NAMALWA (cell line): Measurements from ENCODE around the gene GRID1.

Experiments
- DNase-seq: peaks from one replicate; pipeline ENCODE4 v3.0.0-alpha.2; 2015; ENCODE audit warnings: low spot score

Gene GRID1

DNA sequence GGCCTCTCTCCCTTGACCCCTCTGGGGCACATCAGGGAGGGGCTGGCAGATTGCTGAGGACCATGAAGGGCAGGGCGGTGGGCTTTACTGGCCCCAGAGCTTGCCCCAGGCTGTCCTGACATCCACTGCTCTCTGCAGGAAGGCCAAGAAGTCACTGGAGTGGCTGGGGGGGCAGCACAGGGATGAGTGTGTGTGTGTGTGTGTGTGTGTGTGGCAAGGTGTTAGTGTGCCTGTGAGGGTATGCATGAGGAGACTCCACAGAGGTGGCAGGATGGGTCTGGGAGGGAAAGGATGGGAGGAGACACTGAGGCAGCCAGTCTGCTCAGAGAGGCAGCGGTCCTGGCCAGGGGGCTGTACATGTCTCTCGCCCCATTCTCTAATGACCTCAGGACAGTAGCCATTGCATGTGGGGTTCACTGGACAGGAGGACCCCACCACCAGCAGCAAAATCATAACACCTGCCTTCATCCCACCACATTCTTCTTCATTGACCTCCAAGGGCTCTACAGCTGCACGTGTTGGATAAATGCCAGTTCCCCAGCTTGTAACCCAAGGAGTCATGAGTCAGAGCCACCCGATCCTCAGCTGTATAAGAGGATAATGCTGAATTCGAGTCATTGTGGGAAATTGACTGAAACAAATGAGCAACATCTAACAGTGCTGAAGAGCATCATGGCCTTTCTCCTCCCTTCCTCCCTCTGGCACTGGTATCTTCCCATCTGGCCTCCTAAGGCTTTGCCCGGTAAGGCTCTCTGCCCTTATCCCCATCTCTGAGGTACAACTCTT, 720.5 kb downstream of the GRID1 start:
- DNase-seq = no peak

DNA sequence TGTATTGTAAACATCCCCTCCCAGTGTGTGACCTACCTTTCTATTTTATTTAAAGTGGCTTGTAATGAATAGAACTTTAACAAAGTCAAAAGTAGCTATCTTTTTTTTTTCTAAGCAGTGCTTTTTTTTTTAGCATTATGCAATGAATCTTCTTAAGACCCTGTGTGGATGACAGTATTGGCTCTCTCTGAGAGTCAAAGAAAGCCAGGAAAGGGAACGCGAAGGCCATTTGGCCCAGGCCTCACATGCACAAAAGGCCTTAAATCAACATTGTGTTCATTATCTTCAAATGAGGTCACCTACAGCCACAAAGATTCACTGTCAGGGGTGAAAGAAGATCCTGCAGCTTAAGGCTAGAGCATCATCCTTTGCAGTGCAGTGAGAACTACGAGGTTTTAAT, 721.5 kb downstream of the GRID1 start:
- no peak for DNase-seq

DNA sequence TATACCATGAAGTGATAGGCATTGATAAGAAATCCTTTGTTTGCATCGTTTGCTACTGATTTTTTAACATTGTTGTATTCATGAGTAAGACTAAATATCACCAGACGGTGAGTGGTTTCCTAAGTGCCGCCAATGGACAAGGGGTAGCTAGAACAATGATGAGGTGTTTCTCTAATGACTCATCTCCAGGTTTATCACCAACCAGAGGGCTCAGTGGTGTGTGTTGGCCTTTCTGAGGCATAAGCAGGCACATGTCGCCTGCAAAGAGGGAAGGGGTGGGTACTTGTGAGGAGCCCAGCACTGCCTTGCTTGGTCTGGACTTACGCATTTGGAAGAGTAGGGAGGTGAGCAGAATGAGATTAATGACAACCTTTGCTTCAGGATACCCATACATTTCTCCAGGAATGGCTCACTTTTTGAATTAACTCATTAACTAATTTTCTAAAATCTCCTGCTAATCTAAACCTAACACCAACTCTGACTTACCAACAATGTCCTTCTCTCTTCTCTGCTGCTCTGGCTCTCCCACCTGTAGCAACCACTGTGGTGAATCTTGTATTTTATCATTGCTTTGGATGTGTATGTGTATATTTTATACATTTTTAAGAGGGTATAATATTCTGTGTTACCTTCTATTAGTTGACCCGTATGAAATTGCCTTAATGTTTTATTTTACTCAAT, 722.6 kb downstream of the GRID1 start:
- no peak for DNase-seq

GRCh38 chr10:85643171-85643844, 723.3 kb downstream of the GRID1 start:
- DNase-seq = no peak

- no peak for DNase-seq
These were observed 724.0 kb downstream of the GRID1 start for GRCh38 chr10:85642421-85643170.

GRCh38 chr10:85642082-85642420, 724.5 kb downstream of the GRID1 start:
- DNase-seq = no peak

DNA sequence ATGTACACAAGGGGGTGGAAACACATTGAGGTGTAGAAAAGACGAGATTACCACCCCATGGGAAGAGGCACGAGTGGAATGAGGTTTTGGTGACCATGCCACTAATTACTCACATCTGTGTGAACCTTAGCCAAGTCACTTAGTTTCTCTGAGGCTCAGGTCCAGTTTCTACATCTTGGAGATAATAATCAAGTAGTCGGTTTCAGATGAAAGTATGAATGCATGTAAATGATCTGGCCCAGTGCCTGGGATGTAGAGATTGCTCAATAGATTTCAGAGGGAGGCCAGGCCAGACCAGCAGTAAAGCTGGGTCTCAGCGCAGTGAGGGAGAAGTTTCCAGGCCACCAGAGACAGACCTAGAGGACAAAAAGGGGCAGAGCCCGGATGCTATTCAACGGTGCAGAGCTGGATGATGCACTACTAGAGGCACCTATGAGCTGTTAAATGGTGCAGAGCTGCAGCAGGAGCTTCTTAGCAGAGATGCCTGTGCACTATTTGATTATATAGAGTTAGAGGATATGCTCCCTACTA, 725.1 kb downstream of the GRID1 start:
- DNase-seq = no peak

DNA sequence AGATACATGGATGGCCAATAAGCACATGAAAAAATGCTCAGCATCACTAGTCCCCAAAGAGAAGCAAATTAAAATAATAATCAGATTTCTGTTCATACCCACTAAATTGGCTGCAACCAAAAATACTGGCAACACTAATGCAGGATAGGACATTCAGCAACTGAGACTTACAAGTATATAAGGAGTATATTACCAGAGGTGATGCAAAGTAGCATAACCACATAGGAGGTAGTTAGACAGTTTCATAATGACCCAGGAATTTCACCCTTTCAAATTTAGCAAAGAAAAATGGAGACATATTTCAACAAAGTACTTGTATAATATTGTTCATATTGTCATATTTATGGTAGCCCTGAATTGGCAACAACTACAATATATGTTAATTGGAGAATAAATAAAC, 727.8 kb downstream of the GRID1 start:
- DNase-seq = no peak

DNA sequence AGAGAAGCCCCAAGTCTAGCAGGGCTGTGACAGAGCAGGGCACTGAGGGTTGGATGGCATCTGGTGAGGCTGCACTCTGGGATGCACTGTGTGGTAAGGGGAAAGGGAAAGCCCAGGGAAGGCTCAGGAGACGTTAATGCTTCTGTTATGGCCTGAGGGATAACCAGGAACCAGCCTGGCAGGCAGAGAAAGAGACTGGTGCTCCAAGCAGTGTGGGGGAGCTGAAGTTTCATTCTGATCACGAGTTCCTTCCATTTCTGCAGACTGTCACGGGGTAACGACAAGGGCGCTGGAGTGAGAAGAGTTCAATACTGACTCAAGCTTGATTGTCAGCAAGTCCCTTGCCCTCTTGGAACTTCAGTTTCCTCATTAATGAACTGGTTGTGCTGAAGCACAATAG, 730.9 kb downstream of the GRID1 start:
- DNase-seq = no peak

DNA sequence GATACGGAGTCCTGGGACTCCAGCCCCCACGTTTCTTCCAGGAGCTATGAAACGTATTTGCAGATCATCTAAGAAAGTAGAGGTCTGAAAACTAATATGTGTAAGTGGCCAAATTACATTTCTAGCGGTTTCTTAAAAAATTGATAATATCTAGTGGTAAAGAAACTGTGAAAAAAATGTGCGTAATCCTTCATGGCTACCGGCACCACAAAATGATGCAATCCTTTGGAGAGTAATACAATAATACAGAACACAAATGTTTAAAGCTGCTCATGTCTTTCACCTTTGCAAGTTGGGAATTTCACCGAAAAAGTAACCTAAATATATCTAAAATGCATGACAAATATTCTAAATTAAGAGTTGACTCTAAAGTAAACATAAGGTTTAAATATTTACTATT, 742.1 kb downstream of the GRID1 start:
- no peak for DNase-seq

DNA sequence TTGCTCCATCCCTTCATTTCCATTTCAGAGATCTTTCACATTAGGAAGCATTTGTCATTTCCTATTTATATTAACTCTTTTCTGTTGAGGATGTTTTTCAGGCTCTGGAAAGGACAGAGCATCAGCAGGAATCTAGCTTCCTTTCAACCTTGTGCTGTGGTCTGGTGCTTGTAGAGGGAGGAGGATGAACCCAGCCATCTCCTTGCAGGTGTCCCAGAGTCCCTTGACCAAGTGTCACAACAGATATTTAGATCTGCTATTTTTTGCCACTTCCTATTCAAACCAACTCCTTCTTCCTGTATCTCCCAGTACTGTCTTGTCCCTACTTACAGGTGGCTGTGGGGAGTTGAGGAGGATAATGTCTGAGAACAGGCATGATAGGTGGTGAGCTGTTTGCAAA, 742.8 kb downstream of the GRID1 start:
- DNase-seq = no peak

DNA sequence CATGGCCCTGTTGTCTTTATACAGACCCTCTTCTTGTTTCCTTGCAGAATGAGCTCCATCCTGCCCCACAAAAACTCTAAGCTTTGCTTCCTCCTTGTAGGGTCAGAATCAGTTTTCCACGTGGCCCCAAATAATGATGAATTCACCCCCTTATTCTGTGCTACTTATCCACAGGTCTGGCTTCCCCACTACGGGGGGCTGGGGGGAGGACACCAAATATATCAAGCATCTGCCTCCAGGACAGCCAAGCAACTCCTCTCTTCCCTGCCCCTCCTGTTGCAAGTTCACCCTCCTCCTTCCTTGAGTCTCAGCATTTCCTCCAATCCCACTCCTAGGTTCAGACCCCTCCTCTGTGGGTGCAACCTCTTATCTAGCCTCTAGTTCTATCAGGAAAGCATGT, 743.3 kb downstream of the GRID1 start:
- DNase-seq = no peak

DNA sequence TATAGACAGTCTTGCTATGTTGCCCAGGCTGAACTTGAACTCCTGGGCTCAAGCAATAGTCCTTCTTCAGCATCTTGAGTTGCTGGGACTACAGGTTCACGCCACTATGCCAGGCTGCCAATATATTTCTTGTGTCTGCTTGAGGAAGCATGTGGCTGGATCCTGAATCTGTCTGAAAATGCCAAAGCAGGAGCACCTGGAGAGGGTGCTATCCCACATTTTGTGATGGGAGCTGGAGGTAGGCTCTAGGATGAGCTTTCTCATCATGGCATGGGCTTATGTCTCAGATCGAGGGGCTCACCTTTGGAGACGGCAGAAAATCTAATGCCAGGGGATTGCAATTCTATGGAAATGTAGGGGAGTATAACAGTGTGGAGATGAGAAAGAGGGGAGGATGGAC, 744.2 kb downstream of the GRID1 start:
- no peak for DNase-seq

GRCh38 chr10:85621562-85621961, 745.0 kb downstream of the GRID1 start:
- DNase-seq = no peak

GRCh38 chr10:85620807-85621206, 745.8 kb downstream of the GRID1 start:
- no peak for DNase-seq

DNA sequence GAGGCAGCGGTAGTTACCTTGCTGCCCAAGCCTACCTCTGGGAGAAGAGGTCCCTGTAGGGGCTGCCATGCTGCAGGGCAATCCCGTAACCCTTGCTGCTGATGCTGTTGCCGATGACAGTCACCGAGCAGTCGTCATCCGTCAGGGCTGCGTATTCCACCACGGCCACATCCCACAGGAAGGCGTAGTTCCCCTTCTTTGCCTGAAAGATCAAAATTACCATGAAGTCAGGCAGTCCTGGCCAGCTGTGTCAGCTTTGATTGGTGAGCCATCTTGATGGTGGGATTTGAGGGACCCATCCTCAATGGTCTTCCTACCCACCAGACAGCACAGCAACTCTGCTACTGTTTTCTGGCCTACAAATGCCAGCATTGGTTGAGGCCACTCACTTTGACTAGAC, 746.8 kb downstream of the GRID1 start:
- no peak for DNase-seq

DNA sequence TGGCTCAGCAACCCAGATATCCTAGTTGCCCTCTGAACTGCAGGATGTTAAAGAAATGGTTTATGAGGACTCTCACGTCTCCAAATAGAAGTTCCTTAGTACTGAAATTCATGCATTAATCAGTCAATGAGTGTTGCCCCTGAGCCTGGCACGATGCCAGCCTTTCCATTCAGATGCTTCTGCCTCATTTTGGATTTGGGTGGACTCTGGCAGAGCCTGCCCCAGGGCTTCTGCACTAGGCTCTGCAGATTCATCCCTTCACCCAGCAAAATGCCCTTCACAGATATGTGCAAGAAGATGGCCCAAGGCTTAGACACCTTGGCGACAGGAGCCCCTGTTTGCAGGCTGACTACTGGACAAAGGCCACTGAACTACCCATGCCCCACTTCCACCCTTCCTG, 747.8 kb downstream of the GRID1 start:
- no peak for DNase-seq

DNA sequence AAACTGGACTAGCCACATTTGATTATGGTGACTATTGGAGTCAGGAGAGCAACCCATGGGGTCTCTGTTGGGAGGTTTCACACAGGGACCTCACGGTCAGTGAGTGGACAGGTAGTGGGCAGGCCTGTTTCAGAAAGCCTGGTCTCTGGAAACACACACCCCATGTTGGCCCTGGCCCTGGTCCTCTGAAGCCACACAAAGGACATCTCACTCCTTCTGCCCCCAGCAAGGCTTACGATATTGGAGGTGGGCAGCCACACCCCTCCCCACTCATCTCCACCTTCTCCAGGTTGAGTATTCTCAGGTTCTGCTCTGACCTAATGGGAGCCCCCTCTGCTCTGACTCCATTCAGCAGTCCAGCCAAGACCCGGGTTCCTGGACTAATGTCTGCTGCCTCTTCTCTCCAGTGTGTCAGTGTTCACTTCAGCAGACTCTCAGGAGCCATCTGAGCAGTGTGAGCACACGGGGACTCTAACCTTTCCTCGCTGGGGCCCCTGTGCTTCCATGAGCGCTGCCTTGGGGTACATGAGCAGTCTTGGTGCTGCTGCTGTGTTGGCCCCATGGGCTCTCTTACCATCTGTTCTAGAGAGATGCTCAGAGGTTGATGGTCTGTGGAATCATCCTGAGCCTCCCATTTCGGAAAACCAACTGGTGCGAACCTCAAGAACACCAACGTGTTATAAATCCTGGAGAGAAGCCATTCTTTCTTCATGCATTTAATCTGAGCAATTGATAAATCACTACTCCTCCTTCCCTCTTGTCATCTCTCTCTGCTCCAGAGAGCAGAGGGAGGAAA, 748.6 kb downstream of the GRID1 start:
- DNase-seq = no peak

GRCh38 chr10:85615556-85615955, 751.0 kb downstream of the GRID1 start:
- DNase-seq = no peak

- no peak for DNase-seq
These were observed 751.6 kb downstream of the GRID1 start for GRCh38 chr10:85614981-85615380.

DNA sequence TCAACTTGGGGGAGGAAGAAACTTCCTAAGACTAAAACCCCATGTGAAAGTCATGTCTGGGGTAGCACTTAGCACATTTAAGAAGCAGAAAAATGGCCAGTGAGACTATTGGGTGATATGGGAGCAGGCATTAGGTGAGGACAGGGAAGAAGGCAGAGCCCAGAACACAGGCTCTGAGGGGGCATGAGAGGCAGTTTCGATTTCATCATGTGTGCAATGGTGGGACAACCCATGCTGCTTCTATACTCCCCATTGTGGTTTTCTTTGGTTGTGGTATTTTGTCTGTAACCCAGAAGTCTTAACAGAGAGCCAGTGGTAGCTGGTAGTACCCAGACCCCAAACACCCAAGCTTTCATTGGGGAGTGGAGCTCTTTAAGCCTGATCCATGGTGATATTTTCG, 752.0 kb downstream of the GRID1 start:
- no peak for DNase-seq

GRCh38 chr10:85613391-85613790, 753.2 kb downstream of the GRID1 start:
- no peak for DNase-seq
